HG03045 (cell line): Measurements from ENCODE around the gene CGB3.
"Not testable (repeated sequence)": the region's sequence is repeated elsewhere in the genome, so short reads cannot be mapped to it uniquely, and the experiment has no call there.

Experiments
- ATAC-seq: cut with Tn5 transposase; IDR thresholded peaks from one replicate; pipeline ENCODE4 v1.9.1; 2021; ENCODE audit warnings: mild to moderate bottlenecking, moderate library complexity; ENCODE audit not compliant: unreplicated experiment

CGB3 gene

DNA sequence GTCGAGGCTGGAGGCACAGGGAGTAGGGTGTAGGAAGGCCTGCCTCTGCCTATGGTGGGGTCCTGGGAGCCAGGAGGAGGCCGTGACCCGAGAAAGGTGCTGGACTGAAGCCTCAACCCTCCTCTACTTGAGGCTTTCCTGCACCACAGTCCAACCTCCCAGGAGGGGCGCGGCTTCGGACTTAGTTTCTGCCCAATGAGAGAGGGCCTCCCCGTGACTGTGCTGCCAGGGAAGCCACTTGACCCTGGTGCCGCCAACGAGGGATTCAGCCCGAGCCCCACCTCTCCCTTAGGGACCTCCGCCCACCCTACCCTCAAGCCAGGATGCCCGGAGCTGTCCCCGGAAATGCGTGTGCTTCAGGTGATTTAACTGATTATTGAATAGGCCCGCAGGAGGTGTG, at the start of gene CGB3:
Gene CGB3, minus strand, starts transcription at position 101 of the 400 bp plus-strand sequence. CDS start 362 bp downstream, outside the sequence.
- ATAC-seq: not testable (repeated sequence)

DNA sequence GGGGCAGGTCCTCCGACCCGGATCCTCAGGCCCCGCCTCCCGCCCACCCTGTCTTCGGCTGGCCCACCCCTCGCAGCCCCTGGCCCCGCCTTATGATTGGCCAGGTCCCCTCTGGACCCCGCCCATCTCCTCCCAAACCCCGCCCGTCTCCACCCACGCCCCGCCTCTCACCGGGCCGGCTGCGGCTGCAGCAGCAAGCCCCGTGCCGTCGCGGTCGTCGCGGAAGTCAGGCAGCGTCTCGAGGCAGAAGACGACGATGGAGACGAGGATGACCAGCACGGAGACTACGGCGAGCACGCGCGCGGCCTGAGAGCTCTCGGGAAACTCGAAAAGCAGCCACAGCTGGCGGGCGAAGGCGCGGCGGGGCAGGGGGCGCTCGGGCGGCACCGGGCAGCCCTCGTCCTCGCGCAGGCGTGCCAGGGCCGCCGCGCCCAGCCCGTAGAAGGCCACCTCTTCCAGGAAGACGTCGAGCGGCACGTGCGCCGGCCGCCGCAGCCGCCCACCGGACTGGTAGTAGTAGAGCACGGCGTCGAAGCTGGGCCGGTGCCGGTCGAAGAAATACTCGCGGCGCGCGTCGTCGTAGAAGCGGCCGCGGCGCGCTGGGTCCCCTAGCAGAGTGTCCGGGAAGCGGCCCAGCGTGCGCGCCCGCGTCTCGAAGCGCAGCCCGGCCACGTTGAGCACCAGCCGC, 47.9 kb upstream of the CGB3 start:
- no peak for ATAC-seq

- ATAC-seq: no peak
Observed at GRCh38 chr19:49070416-49070815, 46.3 kb upstream of the CGB3 start.

DNA sequence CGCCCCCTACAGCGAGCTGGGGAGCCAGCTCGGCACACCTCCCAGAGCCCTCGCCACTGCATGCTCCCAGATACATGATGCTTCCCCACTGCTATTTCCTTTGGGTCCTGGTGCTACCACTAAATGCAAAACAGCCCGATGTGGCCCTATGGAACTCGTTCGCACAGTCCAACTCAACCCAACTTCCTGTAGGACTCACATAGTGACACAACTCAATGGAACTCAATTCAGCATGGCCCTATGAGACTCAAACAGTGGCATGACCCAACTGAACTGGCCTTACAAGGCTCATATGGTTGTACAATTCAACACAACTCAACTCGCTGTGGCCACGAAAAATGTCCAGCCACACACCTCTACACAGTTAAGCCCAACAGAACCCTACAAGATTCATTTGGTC, 44.9 kb upstream of the CGB3 start:
- ATAC-seq: no peak

- ATAC-seq: no peak
Observed at GRCh38 chr19:49067554-49067953, 43.4 kb upstream of the CGB3 start.

GRCh38 chr19:49065905-49066512, 41.9 kb upstream of the CGB3 start:
- no peak for ATAC-seq

DNA sequence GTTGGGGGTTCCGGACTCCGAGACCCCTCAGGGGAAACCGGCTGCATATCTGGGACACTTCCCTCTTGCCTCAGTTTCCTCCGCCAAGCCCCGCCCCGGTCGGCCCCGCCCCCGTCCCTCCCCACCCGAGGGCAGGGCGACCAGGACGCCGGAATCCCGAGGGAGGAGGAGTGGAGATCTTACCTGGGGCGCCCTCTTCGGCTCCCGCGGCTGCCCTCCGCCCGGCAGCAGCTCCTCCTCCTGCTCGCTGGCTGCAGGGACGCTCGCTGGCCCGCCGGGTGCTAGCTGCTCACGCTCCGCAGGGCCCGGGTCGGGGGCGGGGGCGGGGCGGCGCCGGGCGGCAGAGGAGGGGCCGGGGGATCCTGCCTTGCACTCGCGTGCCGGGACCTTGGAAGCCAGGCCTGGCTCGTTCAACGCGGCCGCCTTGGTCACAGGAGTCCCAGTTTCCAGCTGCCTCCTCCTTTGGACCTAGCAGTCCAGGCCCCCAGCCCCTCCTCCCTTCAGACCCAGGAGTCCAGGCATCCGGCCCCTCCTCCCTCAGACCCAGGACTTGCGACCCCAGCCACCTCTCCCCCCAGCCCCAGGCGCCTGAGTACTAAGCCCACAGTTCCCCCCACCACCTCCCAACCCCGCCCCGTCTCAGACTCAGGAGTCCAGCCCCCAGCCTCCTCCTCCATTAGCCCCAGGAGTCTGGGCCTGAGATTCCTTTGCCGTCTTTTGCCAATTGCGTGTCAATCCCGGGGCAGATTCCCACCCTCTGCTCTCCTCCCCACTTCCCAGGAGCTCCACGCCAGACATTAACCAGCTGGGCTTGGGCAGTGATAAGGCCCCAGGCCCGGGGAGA, 40.9 kb upstream of the CGB3 start, which contains the start of gene NTF4:
Gene NTF4, minus strand, starts transcription at position 51 of the 844 bp plus-strand sequence. CDS start 2,821 bp downstream, outside the sequence.
- no peak for ATAC-seq

GRCh38 chr19:49064029-49064629, 40.0 kb upstream of the CGB3 start:
- no peak for ATAC-seq

- ATAC-seq: no peak
Observed at GRCh38 chr19:49061445-49061844, 37.3 kb upstream of the CGB3 start.

- no peak for ATAC-seq
Observed at GRCh38 chr19:49061000-49061399, 36.9 kb upstream of the CGB3 start.

GRCh38 chr19:49059053-49059452, 34.9 kb upstream of the CGB3 start:
- ATAC-seq: no peak

DNA sequence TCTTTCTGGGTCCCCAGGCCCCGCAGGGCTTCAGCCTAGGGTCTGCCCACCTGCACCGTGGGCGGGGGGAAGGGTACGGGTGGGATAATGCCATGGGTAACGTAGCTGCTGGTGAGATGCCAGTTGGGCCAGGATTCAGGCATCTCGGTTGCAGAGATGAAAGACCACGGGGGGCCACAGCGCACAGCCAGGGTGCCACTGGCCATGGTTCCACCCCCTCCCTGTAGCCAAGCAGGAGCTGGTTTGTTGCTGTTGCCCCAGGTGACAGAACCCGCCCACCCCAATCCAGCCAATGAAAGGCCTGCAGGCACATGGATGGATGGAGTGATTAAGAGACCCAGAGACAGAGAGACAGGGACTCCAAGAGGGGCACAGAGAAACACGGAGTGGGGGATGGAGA, 34.4 kb upstream of the CGB3 start:
- ATAC-seq: no peak

DNA sequence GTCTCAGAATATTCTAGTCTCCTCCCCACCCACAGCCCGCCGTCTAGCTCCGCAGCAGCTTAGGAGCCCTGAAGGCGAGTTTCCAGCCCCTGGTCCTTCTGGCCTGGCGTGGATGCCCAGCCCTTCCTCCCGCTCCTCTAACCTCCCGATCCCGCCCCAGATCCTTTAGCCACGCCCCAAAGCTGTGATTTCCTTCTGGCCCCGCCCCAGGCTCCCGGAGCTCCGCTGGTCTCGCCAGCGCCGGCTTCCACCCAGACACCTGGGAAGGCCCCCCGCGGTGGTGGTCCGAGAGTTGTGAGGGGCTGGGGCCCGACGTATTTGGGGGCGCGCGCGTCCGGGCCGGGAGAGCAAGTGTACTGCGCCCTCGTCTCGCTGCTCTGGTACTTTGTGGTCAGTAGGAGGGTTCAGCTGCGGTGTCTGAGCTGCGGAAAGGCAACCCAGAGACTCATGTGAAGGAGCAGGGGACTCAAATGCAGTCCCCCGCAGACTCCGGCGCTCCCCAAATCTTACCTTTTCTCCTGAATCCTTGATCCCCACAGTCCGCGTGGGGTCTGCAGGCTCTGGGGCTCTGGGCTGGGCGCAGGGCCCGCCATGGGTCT, 33.6 kb upstream of the CGB3 start, which contains the start of gene CGB7:
Gene CGB7, minus strand, starts transcription at position 114 of the 599 bp plus-strand sequence. CDS start 2,374 bp downstream, outside the sequence.
- no peak for ATAC-seq

DNA sequence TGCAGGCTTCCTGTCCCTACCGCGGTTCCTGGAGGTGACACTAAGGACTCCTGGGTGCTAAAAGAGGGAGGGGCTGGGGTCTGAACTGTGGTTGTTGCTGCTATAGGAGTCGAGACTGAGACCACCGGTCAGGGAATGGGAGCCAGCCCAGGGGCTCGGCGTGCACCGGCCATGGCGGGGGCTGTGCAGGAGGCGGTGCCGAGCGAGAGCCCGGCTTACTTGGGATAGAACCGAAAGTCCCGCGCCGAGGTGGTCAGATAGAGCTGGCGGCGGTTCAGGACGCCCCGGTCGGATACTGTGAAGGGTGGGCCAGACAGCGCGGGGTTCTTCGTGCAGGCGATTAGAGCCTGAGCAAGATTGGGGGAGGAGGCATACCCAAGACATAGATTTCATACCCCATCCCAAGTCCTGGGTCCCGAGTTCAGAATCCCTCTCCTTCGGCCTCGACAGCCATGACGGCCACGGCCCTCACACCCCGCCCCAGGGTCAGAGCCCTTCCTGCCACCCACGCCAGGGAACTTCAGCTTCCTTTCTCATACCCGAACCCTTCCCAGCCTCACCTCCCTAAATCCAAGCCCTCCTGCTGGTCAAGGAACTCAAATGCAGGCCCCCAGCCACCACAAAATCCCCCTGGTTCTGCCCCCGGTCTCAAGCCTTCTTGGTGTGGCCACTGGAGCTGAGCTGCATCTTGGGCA, 32.9 kb upstream of the CGB3 start:
- ATAC-seq: not testable (repeated sequence)

DNA sequence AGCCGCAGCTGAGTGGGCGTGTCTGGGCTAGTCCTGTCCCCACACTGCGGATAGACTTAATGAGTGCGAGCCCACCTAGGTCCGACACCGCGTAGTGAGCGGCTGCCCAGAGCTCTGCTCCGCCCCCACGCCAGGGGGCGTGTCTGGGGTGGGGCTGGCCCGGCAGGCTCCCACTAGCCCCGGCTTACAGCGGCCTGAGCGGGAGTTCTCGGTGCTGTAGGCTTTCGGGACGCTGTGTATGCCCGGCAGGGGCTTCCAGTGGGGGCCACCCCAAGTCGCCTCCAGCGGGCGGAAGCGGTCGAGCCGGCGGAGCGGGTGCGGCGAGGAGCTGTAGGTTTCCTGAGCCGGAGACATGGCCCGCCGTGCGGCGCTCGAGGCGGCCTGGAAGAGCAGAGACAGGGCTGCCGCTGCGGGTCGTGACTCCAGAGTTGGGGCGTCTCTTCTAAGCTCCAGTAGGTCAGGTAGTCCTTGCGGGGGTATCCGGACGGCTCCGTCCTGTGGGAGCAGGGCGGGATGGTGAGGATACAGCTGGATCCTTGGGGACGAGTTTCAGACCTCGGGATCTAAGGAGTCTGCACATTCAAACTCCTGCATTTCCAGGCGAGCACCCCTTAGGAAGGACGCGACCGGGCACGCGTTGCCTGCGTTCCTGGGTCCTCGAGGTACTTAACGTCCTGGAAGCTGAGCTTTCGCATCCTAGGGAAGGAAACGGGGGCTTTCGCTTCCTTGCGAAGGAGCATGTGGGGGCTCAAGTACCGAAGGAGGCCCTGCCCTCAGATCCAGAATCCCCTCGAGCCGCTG, 32.2 kb upstream of the CGB3 start:
- no peak for ATAC-seq

DNA sequence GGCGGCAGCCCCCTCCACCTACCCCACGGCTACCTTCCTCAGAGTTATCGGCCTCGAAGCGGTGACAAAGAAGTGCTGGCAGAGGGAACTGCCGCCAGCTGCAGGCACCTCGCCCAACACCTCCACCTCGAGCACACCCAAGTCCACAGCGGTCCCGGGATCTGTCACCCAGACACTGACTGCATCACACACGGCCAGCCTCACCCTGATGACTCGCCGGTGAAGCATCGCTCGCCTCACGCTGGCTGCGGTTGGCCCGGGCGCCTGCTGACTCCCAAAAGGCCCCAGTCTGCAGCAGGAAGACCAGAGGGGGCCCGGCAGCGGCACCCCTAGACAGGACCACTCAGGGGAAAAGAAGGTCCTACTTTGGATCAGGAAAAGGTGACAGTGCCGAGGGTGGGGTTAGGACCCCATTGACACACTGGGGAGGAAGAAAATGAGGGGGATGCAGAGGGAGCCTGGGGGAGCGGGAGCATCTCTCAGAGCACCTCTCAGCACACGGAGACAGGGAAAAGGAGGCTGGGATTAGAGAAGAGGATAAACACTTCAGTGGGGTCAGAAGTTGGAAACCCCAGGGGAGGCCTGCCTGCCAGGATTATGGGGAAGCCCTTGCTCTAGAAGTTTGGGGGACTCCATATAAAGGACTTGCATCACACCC, 26.4 kb upstream of the CGB3 start:
- ATAC-seq: not testable (repeated sequence)

- not testable (repeated sequence) for ATAC-seq
Observed at GRCh38 chr19:49049834-49050233, 25.7 kb upstream of the CGB3 start.

DNA sequence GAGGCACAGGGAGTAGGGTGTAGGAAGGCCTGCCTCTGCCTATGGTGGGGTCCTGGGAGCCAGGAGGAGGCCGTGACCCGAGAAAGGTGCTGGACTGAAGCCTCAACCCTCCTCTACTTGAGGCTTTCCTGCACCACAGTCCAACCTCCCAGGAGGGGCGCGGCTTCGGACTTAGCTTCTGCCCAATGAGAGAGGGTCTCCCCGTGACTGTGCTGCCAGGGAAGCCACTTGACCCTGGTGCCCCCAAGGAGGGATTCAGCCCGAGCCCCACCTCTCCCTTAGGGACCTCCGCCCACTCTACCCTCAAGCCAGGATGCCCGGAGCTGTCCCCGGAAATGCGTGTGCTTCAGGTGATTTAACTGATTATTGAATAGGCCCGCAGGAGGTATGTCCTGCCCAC, 24.9 kb upstream of the CGB3 start, which contains the start of gene CGB8:
Gene CGB8, minus strand, starts transcription at position 101 of the 400 bp plus-strand sequence. CDS start 372 bp downstream, outside the sequence.
- ATAC-seq: not testable (repeated sequence)
